Panc1 (cell line): ENCODE data around the gene CACNA1B. TPM values are rescaled to one million over a fixed set of nuclear protein-coding genes. Genes with fewer than 3 reads are reported as not detected.

Experiments used
- ATAC-seq: fragments of 200-7000 bp; cut with Tn5 transposase; 2 replicates; pipeline ENCODE4 v1.9.1; 2020; ENCODE audit warnings: mild to moderate bottlenecking, moderate library complexity
- BruUV-seq: library from RNA; stranded (reverse); fragments of 400-500 nt; replicated peaks from 2 replicates; lab custom pipeline; 2021; lab: Mats Ljungman, UMichigan
- CTCF ChIA-PET: fragments of 300-600 bp; sonication (Branson Sonifier 250); formaldehyde crosslinking; loops from one replicate; lab custom pipeline; 2022; ENCODE audit warnings: antibody characterized with exemption; lab: Charles Lee
- POLR2A ChIA-PET: fragments of 300-600 bp; sonication (Branson Sonifier 250); formaldehyde crosslinking; loops from one replicate; lab custom pipeline; 2022; ENCODE audit warnings: antibody characterized with exemption; lab: Charles Lee
- DNase-seq: peaks from one replicate; pipeline ENCODE4 v3.0.0-alpha.2; 2010; ENCODE audit warnings: low read depth, low spot score
- H3K27ac ChIP-seq: 2 replicates; pipeline ENCODE4 v1.5.1; 2011; ENCODE audit warnings: mild to moderate bottlenecking, low read length, inconsistent platforms
- H3K27me3 ChIP-seq: fragments of 200-500 bp; sonication (Bioruptor generic); 2 replicates; pipeline ENCODE4 v1.6.0; 2014; ENCODE audit warnings: low read length, inconsistent platforms; ENCODE audit not compliant: control insufficient read depth, insufficient read depth
- H3K36me3 ChIP-seq: fragments of 200-500 bp; sonication (Bioruptor generic); 2 replicates; pipeline ENCODE4 v1.5.1; 2014; ENCODE audit warnings: inconsistent platforms, mild to moderate bottlenecking, low read length, moderate library complexity; ENCODE audit not compliant: control insufficient read depth, insufficient read depth
- H3K4me1 ChIP-seq: 2 replicates; pipeline ENCODE4 v1.5.1; 2011; ENCODE audit warnings: inconsistent platforms, mild to moderate bottlenecking, low read length, moderate library complexity; ENCODE audit not compliant: control insufficient read depth, insufficient read depth
- H3K4me3 ChIP-seq, 2 experiments: 2 replicates each; pipeline ENCODE4 v1.5.1; 2011 to 2012; ENCODE audit warnings: low read depth in 2 of 2, low read length in 2 of 2, mild to moderate bottlenecking in 2 of 2, inconsistent platforms in 1 of 2, moderate library complexity in 1 of 2
- H3K9me3 ChIP-seq: fragments of 200-500 bp; sonication (Bioruptor generic); 2 replicates; pipeline ENCODE4 v1.5.1; 2014; ENCODE audit warnings: low read depth, mild to moderate bottlenecking, inconsistent platforms, low read length, moderate library complexity; ENCODE audit not compliant: control insufficient read depth, insufficient read depth
- CTCF ChIP-seq: fragments of 450-650 bp; IDR thresholded peaks from 2 replicates; pipeline ENCODE4 v1.5.1; 2017; ENCODE audit warnings: mild to moderate bottlenecking
- POLR2AphosphoS5 ChIP-seq: IDR thresholded peaks from 2 replicates; pipeline ENCODE4 v1.6.1; 2012; ENCODE audit warnings: mild to moderate bottlenecking, low read depth, low read length, moderate library complexity
- SIN3A ChIP-seq: IDR thresholded peaks from 2 replicates; pipeline ENCODE4 v1.6.1; 2012; ENCODE audit warnings: low read depth, mild to moderate bottlenecking, low read length, moderate library complexity, borderline replicate concordance; ENCODE audit not compliant: insufficient read depth
- TCF7L2 ChIP-seq: IDR thresholded peaks from 2 replicates; pipeline ENCODE4 v1.6.1; 2011; ENCODE audit warnings: mild to moderate bottlenecking, low read depth, low read length, inconsistent platforms
- in situ Hi-C: cut with HindIII; loops from 2 replicates; pipeline ENCODE4 v1.10.0; 2016; ENCODE audit warnings: low sequenced_read_pairs, low pct_unique_long_range_greater_than_20kb
- intact Hi-C: fragments of 100-400 bp; cut with micrococcal nuclease; formaldehyde crosslinking; loops from one replicate; pipeline ENCODE4 v1.10.0; 2022; ENCODE audit not compliant: unreplicated experiment
- total RNA-seq: library from RNA; stranded (reverse); gene quantifications from one replicate; pipeline ENCODE4 v1.2.1, GENCODE V29; 2021; ENCODE audit not compliant: unreplicated experiment
- TF ChIP-seq, protein P1 (sequence below), 2 experiments: IDR thresholded peaks; 2 replicates each; pipeline ENCODE4 v1.6.1; 2011 to 2012; ENCODE audit warnings: low read depth in 2 of 2, control low read depth in 1 of 2, low read length in 1 of 2, mild to moderate bottlenecking in 1 of 2, moderate library complexity in 1 of 2; ENCODE audit not compliant: insufficient read depth in 1 of 2

CACNA1B gene
- total RNA-seq, 1 experiment from 2014 or later = 0.49 TPM

DNA sequence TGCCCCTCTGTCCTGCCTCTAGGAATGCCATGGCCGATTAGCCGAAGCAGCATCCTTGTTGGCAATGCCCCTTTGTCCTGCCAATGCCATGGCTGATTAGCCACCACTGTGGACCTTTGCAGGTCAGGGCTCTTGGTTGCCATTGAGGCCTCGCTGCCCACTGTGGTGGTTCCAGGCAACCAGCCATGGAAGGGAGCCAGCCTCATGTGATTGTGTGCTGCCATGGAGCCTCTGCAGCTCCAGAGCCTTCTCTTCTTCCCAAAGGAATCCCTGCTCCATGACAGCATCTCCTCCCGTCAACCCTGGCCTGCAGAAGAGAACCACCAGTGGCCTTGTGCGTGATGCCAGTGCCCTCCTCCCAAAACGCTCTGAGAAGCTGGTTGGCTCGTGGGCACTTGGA, 187.0 kb downstream of the CACNA1B start:
- no peaks in the 10 kb centered on the region for H3K4me1 ChIP-seq
- BruUV-seq = no TSS peak
- ATAC-seq = no peak
- H3K9me3 ChIP-seq = no peaks in the 10 kb centered on the region
- H3K27me3 ChIP-seq = no peaks in the 10 kb centered on the region
- H3K4me3 ChIP-seq = no peak overlapping the region
- H3K27ac ChIP-seq = no peak overlapping the region
- intact Hi-C loops (no loop called here), in situ Hi-C loops (no loop called here)
- ChIA-PET CTCF (no interaction called here), POLR2A (no interaction called here)
- TF ChIP-seq CTCF (no peak), TCF7L2 (no peak), POLR2AphosphoS5 (no peak), SIN3A (no peak)
- TF ChIP-seq, protein P1, sequence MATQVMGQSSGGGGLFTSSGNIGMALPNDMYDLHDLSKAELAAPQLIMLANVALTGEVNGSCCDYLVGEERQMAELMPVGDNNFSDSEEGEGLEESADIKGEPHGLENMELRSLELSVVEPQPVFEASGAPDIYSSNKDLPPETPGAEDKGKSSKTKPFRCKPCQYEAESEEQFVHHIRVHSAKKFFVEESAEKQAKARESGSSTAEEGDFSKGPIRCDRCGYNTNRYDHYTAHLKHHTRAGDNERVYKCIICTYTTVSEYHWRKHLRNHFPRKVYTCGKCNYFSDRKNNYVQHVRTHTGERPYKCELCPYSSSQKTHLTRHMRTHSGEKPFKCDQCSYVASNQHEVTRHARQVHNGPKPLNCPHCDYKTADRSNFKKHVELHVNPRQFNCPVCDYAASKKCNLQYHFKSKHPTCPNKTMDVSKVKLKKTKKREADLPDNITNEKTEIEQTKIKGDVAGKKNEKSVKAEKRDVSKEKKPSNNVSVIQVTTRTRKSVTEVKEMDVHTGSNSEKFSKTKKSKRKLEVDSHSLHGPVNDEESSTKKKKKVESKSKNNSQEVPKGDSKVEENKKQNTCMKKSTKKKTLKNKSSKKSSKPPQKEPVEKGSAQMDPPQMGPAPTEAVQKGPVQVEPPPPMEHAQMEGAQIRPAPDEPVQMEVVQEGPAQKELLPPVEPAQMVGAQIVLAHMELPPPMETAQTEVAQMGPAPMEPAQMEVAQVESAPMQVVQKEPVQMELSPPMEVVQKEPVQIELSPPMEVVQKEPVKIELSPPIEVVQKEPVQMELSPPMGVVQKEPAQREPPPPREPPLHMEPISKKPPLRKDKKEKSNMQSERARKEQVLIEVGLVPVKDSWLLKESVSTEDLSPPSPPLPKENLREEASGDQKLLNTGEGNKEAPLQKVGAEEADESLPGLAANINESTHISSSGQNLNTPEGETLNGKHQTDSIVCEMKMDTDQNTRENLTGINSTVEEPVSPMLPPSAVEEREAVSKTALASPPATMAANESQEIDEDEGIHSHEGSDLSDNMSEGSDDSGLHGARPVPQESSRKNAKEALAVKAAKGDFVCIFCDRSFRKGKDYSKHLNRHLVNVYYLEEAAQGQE (IDR thresholded peaks at IDR 0.05; ENCODE audit: insufficient read depth in 1 of 2, low read depth in 2 of 2, low read length in 1 of 2) = no peak
- H3K36me3 ChIP-seq = no peaks in the 10 kb centered on the region
- no peak for DNase-seq

- ChIA-PET CTCF (no interaction called here), POLR2A (no interaction called here)
- DNase-seq = no peak
- intact Hi-C loops = no loop called here
- Histone ChIP-seq H3K4me1 (no peaks in the 10 kb centered on the region), H3K36me3 (no peaks in the 10 kb centered on the region), H3K27me3 (no peaks in the 10 kb centered on the region), H3K4me3 (no peak overlapping the region), H3K27ac (no peak overlapping the region), H3K9me3 (no peaks in the 10 kb centered on the region)
- in situ Hi-C loops = no loop called here
- TF ChIP-seq TCF7L2 (no peak), SIN3A (no peak), CTCF (no peak), POLR2AphosphoS5 (no peak)
- TF ChIP-seq, protein P1 (IDR thresholded peaks at IDR 0.05; ENCODE audit: insufficient read depth in 1 of 2, low read depth in 2 of 2, low read length in 1 of 2) = no peak
- no peak for ATAC-seq
- no TSS peak for BruUV-seq
Measured at GRCh38 chr9:138065287-138065686, 187.7 kb downstream of the CACNA1B start.
